ENCODE data around the gene DOCK2. TPM values are rescaled to one million over a fixed set of nuclear protein-coding genes. Genes with fewer than 3 reads are reported as not detected.
"Not testable (repeated sequence)": the region's sequence is repeated elsewhere in the genome, so short reads cannot be mapped to it uniquely, and the experiment has no call there.

DOCK2 gene
- total and polyA plus RNA-seq, 4 donors, result 5.0 to 30.4 (median 7.4) TPM

- DNase-seq (ENCODE audit: low read depth in 4 of 6, low spot score in 6 of 6), result no peak
- H3K9me3 ChIP-seq (ENCODE audit: control insufficient read depth, insufficient read depth, low read length), result no peaks in the 10 kb centered on the region
- H3K4me1 ChIP-seq (ENCODE audit: control insufficient read depth, insufficient read depth, low read length), result no peaks in the 10 kb centered on the region
- no peak overlapping the region for H3K4me3 ChIP-seq (ENCODE audit: low read depth, low read length)
- H3K27me3 ChIP-seq (ENCODE audit: control insufficient read depth, insufficient read depth, low read length), result no peaks in the 10 kb centered on the region
- no peaks in the 10 kb centered on the region for H3K36me3 ChIP-seq (ENCODE audit: control insufficient read depth, insufficient read depth, low read length)
- H3K27ac ChIP-seq (ENCODE audit: low read depth, low read length), result no peak overlapping the region
These were observed 195.8 kb downstream of the DOCK2 start for GRCh38 chr5:169832845-169833244.

GRCh38 chr5:169833681-169834292 is 196.7 kb downstream of the DOCK2 start:
- H3K9me3 ChIP-seq (ENCODE audit: control insufficient read depth, insufficient read depth, low read length); H3K4me3 ChIP-seq (ENCODE audit: low read depth, low read length); H3K4me1 ChIP-seq (ENCODE audit: control insufficient read depth, insufficient read depth, low read length); H3K27ac ChIP-seq (ENCODE audit: low read depth, low read length); DNase-seq (ENCODE audit: low read depth in 4 of 6, low spot score in 6 of 6); H3K27me3 ChIP-seq (ENCODE audit: control insufficient read depth, insufficient read depth, low read length); H3K36me3 ChIP-seq (ENCODE audit: control insufficient read depth, insufficient read depth, low read length): not testable (repeated sequence)
- WGBS (ENCODE audit: insufficient coverage), result 90% methylated on average over 2 of the region's 2 CpGs

GRCh38 chr5:169834540-169834939 is 197.5 kb downstream of the DOCK2 start:
- not testable (repeated sequence) for H3K4me1 ChIP-seq (ENCODE audit: control insufficient read depth, insufficient read depth, low read length); H3K4me3 ChIP-seq (ENCODE audit: low read depth, low read length); H3K27ac ChIP-seq (ENCODE audit: low read depth, low read length); H3K27me3 ChIP-seq (ENCODE audit: control insufficient read depth, insufficient read depth, low read length); DNase-seq (ENCODE audit: low read depth in 4 of 6, low spot score in 6 of 6); H3K9me3 ChIP-seq (ENCODE audit: control insufficient read depth, insufficient read depth, low read length); H3K36me3 ChIP-seq (ENCODE audit: control insufficient read depth, insufficient read depth, low read length)
- no CpG with 5 or more reads among the region's 1 CpG for WGBS (ENCODE audit: insufficient coverage)

GRCh38 chr5:169836835-169837536 is 199.9 kb downstream of the DOCK2 start:
- no peak overlapping the region for H3K27ac ChIP-seq (ENCODE audit: low read depth, low read length)
- DNase-seq (ENCODE audit: low read depth in 4 of 6, low spot score in 6 of 6), result peak in 1 of 6 donors; percentile 74
- WGBS (ENCODE audit: insufficient coverage), result 67% methylated on average over 1 of the region's 3 CpGs
- H3K27me3 ChIP-seq (ENCODE audit: control insufficient read depth, insufficient read depth, low read length), result no peaks in the 10 kb centered on the region
- H3K9me3 ChIP-seq (ENCODE audit: control insufficient read depth, insufficient read depth, low read length), result no peaks in the 10 kb centered on the region
- no peaks in the 10 kb centered on the region for H3K4me1 ChIP-seq (ENCODE audit: control insufficient read depth, insufficient read depth, low read length)
- no peak overlapping the region for H3K4me3 ChIP-seq (ENCODE audit: low read depth, low read length)
- H3K36me3 ChIP-seq (ENCODE audit: control insufficient read depth, insufficient read depth, low read length), result no peaks in the 10 kb centered on the region

- DNase-seq (ENCODE audit: low read depth in 4 of 6, low spot score in 6 of 6), result no peak
- Histone ChIP-seq H3K27me3 (ENCODE audit: control insufficient read depth, insufficient read depth, low read length) (no peaks in the 10 kb centered on the region), H3K27ac (ENCODE audit: low read depth, low read length) (no peak overlapping the region)
These were observed 200.6 kb downstream of the DOCK2 start for GRCh38 chr5:169837686-169838085.

GRCh38 chr5:169838688-169839087 is 201.6 kb downstream of the DOCK2 start:
- WGBS (ENCODE audit: insufficient coverage), result 89% methylated on average over 1 of the region's 3 CpGs
- H3K9me3 ChIP-seq (ENCODE audit: control insufficient read depth, insufficient read depth, low read length), result no peaks in the 10 kb centered on the region
- peak in 1 of 6 donors; percentile 11 for DNase-seq (ENCODE audit: low read depth in 4 of 6, low spot score in 6 of 6)

More at GRCh38 chr5:169837686-169838085, 200.6 kb downstream of the DOCK2 start:
- Histone ChIP-seq H3K4me3 (ENCODE audit: low read depth, low read length) (no peak overlapping the region), H3K4me1 (ENCODE audit: control insufficient read depth, insufficient read depth, low read length) (no peaks in the 10 kb centered on the region), H3K9me3 (ENCODE audit: control insufficient read depth, insufficient read depth, low read length) (no peaks in the 10 kb centered on the region), H3K36me3 (ENCODE audit: control insufficient read depth, insufficient read depth, low read length) (no peaks in the 10 kb centered on the region)

GRCh38 chr5:169840405-169840804 is 203.3 kb downstream of the DOCK2 start:
- no peaks in the 10 kb centered on the region for H3K36me3 ChIP-seq (ENCODE audit: control insufficient read depth, insufficient read depth, low read length)
- H3K27me3 ChIP-seq (ENCODE audit: control insufficient read depth, insufficient read depth, low read length), result no peaks in the 10 kb centered on the region
- WGBS (ENCODE audit: insufficient coverage), result 83% methylated on average over 2 of the region's 3 CpGs
- H3K9me3 ChIP-seq (ENCODE audit: control insufficient read depth, insufficient read depth, low read length), result no peaks in the 10 kb centered on the region
- H3K27ac ChIP-seq (ENCODE audit: low read depth, low read length), result no peak overlapping the region
- no peak overlapping the region for H3K4me3 ChIP-seq (ENCODE audit: low read depth, low read length)
- H3K4me1 ChIP-seq (ENCODE audit: control insufficient read depth, insufficient read depth, low read length), result no peaks in the 10 kb centered on the region
- no peak for DNase-seq (ENCODE audit: low read depth in 4 of 6, low spot score in 6 of 6)

More at GRCh38 chr5:169838688-169839087, 201.6 kb downstream of the DOCK2 start:
- Histone ChIP-seq H3K27ac (ENCODE audit: low read depth, low read length) (no peak overlapping the region), H3K4me1 (ENCODE audit: control insufficient read depth, insufficient read depth, low read length) (no peaks in the 10 kb centered on the region), H3K27me3 (ENCODE audit: control insufficient read depth, insufficient read depth, low read length) (no peaks in the 10 kb centered on the region), H3K4me3 (ENCODE audit: low read depth, low read length) (no peak overlapping the region), H3K36me3 (ENCODE audit: control insufficient read depth, insufficient read depth, low read length) (no peaks in the 10 kb centered on the region)

- DNase-seq (ENCODE audit: low read depth in 4 of 6, low spot score in 6 of 6), result no peak
- no peaks in the 10 kb centered on the region for H3K9me3 ChIP-seq (ENCODE audit: control insufficient read depth, insufficient read depth, low read length)
- no peaks in the 10 kb centered on the region for H3K4me1 ChIP-seq (ENCODE audit: control insufficient read depth, insufficient read depth, low read length)
- H3K27ac ChIP-seq (ENCODE audit: low read depth, low read length), result no peak overlapping the region
- no peaks in the 10 kb centered on the region for H3K27me3 ChIP-seq (ENCODE audit: control insufficient read depth, insufficient read depth, low read length)
- H3K36me3 ChIP-seq (ENCODE audit: control insufficient read depth, insufficient read depth, low read length), result no peaks in the 10 kb centered on the region
- no peak overlapping the region for H3K4me3 ChIP-seq (ENCODE audit: low read depth, low read length)
These were observed 205.6 kb downstream of the DOCK2 start for GRCh38 chr5:169842699-169843098.

- H3K4me3 ChIP-seq (ENCODE audit: low read depth, low read length), result no peak overlapping the region
- DNase-seq (ENCODE audit: low read depth in 4 of 6, low spot score in 6 of 6), result no peak
- H3K36me3 ChIP-seq (ENCODE audit: control insufficient read depth, insufficient read depth, low read length), result no peaks in the 10 kb centered on the region
- no peaks in the 10 kb centered on the region for H3K27me3 ChIP-seq (ENCODE audit: control insufficient read depth, insufficient read depth, low read length)
- H3K27ac ChIP-seq (ENCODE audit: low read depth, low read length), result no peak overlapping the region
- H3K9me3 ChIP-seq (ENCODE audit: control insufficient read depth, insufficient read depth, low read length), result no peaks in the 10 kb centered on the region
- WGBS (ENCODE audit: insufficient coverage), result no CpG with 5 or more reads among the region's 1 CpG
- no peaks in the 10 kb centered on the region for H3K4me1 ChIP-seq (ENCODE audit: control insufficient read depth, insufficient read depth, low read length)
These were observed 210.4 kb downstream of the DOCK2 start for GRCh38 chr5:169847519-169847918.

GRCh38 chr5:169848271-169848670 is 211.2 kb downstream of the DOCK2 start:
- Histone ChIP-seq H3K27me3 (ENCODE audit: control insufficient read depth, insufficient read depth, low read length) (no peaks in the 10 kb centered on the region), H3K36me3 (ENCODE audit: control insufficient read depth, insufficient read depth, low read length) (no peaks in the 10 kb centered on the region), H3K27ac (ENCODE audit: low read depth, low read length) (no peak overlapping the region), H3K9me3 (ENCODE audit: control insufficient read depth, insufficient read depth, low read length) (no peaks in the 10 kb centered on the region), H3K4me1 (ENCODE audit: control insufficient read depth, insufficient read depth, low read length) (no peaks in the 10 kb centered on the region), H3K4me3 (ENCODE audit: low read depth, low read length) (no peak overlapping the region)
- no peak for DNase-seq (ENCODE audit: low read depth in 4 of 6, low spot score in 6 of 6)
- 86% methylated on average over 2 of the region's 3 CpGs for WGBS (ENCODE audit: insufficient coverage)
